DND-41 (cell line): ENCODE measurements around the gene USE1.

Experiments used
- ATAC-seq: fragments of 200-7000 bp; cut with Tn5 transposase; 3 replicates; pipeline ENCODE4 v1.9.1; 2021; ENCODE audit warnings: low read depth; ENCODE audit not compliant: insufficient read depth
- DNase-seq: peaks from one replicate; pipeline ENCODE4 v3.0.0-alpha.2; 2020
- H2AFZ ChIP-seq: 2 replicates; pipeline ENCODE4 v1.6.0; 2012; ENCODE audit warnings: low read depth, low read length
- H3K27ac ChIP-seq: 2 replicates; pipeline ENCODE4 v1.5.1; 2012; ENCODE audit warnings: low read length, inconsistent platforms
- H3K27me3 ChIP-seq: fragments of 200-600 bp; sonication (generic); 2 replicates; pipeline ENCODE4 v1.6.0; 2012; ENCODE audit warnings: low read length, mild to moderate bottlenecking, inconsistent platforms; ENCODE audit not compliant: insufficient read depth, poor library complexity
- H3K36me3 ChIP-seq: 2 replicates; pipeline ENCODE4 v1.5.1; 2012; ENCODE audit warnings: low read length, inconsistent platforms; ENCODE audit not compliant: insufficient read depth
- H3K4me1 ChIP-seq: 2 replicates; pipeline ENCODE4 v1.5.1; 2012; ENCODE audit warnings: mild to moderate bottlenecking, low read length; ENCODE audit not compliant: insufficient read depth
- H3K4me2 ChIP-seq: 2 replicates; pipeline ENCODE4 v1.6.0; 2012; ENCODE audit warnings: mild to moderate bottlenecking, moderate library complexity, low read length, inconsistent platforms; ENCODE audit not compliant: insufficient read depth
- H3K4me3 ChIP-seq, 2 experiments: fragments of 200-600 bp in 1 of 2; shearing (Covaris generic) in 1 of 2; 2 replicates each; pipeline ENCODE4 v1.5.1; 2012 to 2016; ENCODE audit warnings: inconsistent platforms in 2 of 2, low read length in 2 of 2, mild to moderate bottlenecking in 2 of 2, low read depth in 1 of 2, moderate library complexity in 1 of 2
- H3K79me2 ChIP-seq: 2 replicates; pipeline ENCODE4 v1.6.0; 2012; ENCODE audit warnings: low read length, inconsistent platforms; ENCODE audit not compliant: insufficient read depth
- H3K9ac ChIP-seq: 2 replicates; pipeline ENCODE4 v1.6.0; 2012; ENCODE audit warnings: low read depth, mild to moderate bottlenecking, inconsistent platforms, low read length, moderate library complexity
- H3K9me3 ChIP-seq: 2 replicates; pipeline ENCODE4 v1.5.1; 2012; ENCODE audit warnings: low read length, moderate library complexity, mild to moderate bottlenecking, inconsistent platforms; ENCODE audit not compliant: insufficient read depth, severe bottlenecking
- H4K20me1 ChIP-seq: 2 replicates; pipeline ENCODE4 v1.6.0; 2012; ENCODE audit warnings: low read length; ENCODE audit not compliant: insufficient read depth
- CTCF ChIP-seq: IDR thresholded peaks from 2 replicates; pipeline ENCODE4 v1.5.1; 2012; ENCODE audit warnings: borderline replicate concordance, low read length, moderate library complexity, mild to moderate bottlenecking; ENCODE audit not compliant: poor library complexity, severe bottlenecking; ENCODE audit errors: extremely low read depth
- EZH2 ChIP-seq: IDR thresholded peaks from 3 replicates; pipeline ENCODE4 v1.6.1; 2012; ENCODE audit warnings: borderline replicate concordance, low read depth, mild to moderate bottlenecking, moderate library complexity, low read length, inconsistent platforms; ENCODE audit not compliant: severe bottlenecking

The USE1 gene

DNA sequence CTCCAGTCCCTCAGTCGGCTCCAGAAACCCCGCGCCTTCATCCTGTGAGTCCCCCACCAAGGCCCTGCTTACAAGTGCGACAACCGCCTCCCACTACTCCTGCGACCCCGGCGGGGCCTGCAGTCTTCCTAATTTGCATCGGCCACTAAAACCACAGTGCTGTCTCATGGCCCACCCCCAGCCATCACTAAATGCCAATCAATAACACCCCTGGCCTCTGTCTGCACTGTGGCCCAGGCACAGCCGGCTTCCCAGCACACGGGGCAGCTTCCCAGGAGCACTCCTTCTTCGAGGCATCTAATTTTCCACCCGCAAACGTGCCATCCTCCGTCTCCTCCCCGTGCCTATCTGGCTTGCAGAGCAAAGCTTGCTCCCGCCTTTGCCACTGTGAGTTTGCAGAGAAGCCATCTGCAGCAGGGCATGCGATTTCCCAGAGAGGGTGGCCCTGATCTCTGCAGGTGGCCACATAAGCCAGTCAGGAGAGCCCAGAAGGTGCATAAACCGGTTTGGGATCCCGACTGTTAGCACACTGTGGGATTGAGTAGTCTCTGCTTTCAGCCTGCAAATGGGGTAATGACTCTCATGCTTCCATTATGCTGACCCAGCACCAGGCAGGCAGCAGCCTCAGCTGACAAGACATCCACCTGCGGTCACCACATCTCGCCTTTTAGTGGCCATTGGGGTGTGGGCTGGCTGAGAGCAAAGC, 34.0 kb upstream of the USE1 start:
- H4K20me1 ChIP-seq, result 0 out of 2 replicates have a peak, but pooled peaks cover 3% of the 10 kb centered on the region
- ATAC-seq, result no peak
- peaks cover 57% of the 10 kb centered on the region for H3K36me3 ChIP-seq
- no peaks in the 10 kb centered on the region for H3K4me1 ChIP-seq
- H2AFZ ChIP-seq, result no peak overlapping the region
- no peak overlapping the region for H3K27ac ChIP-seq
- no peak overlapping the region for H3K9ac ChIP-seq
- no peaks in the 10 kb centered on the region for H3K27me3 ChIP-seq
- no peak for TF ChIP-seq EZH2
- TF ChIP-seq CTCF, result no peak
- no peaks in the 10 kb centered on the region for H3K9me3 ChIP-seq
- H3K4me2 ChIP-seq, result no peak overlapping the region
- H3K4me3 ChIP-seq, result no peak overlapping the region
- H3K79me2 ChIP-seq, result no peaks in the 10 kb centered on the region
- DNase-seq, result no peak

GRCh38 chr19:17183271-17183761, 31.8 kb upstream of the USE1 start:
- peaks cover 63% of the 10 kb centered on the region for H3K36me3 ChIP-seq
- no peak for TF ChIP-seq CTCF
- TF ChIP-seq EZH2, result no peak
- ATAC-seq (no peak), DNase-seq (no peak)
- no peak overlapping the region for H2AFZ ChIP-seq
- no peaks in the 10 kb centered on the region for H3K27me3 ChIP-seq
- H4K20me1 ChIP-seq, result 0 out of 2 replicates have a peak, but pooled peaks cover 3% of the 10 kb centered on the region
- H3K9ac ChIP-seq, result no peak overlapping the region
- no peaks in the 10 kb centered on the region for H3K79me2 ChIP-seq
- H3K27ac ChIP-seq, result no peak overlapping the region
- H3K4me3 ChIP-seq, result no peak overlapping the region
- H3K4me1 ChIP-seq, result no peaks in the 10 kb centered on the region
- no peaks in the 10 kb centered on the region for H3K9me3 ChIP-seq
- H3K4me2 ChIP-seq, result no peak overlapping the region

DNA sequence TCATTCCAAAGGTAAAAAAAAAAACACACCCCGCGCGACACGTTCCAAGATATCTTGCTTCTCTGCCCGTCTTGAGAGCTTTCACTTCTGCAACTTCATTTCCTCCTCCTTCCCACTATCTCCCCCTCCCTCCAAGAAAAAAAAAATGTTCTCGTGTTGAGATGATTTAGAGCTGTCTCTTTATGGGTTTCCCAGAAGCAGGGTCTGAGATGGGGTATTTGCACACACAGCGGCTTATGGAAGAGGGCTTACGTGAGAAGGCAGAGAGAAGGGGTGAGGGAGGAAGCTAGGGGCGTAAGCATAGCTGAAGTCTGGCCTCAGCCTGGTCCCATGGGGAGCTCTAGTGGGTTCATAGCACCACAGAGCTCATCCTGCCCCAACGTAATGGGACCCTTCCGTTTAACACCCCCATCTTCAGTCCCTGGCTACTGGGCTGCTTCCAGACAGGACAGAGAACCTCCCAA, 31.3 kb upstream of the USE1 start:
- ATAC-seq (peak; percentile 39; the same call in 2 of the 3 replicates), DNase-seq (no peak)
- TF ChIP-seq EZH2, result no peak
- no peak for TF ChIP-seq CTCF
- Histone ChIP-seq H3K4me1 (no peaks in the 10 kb centered on the region), H3K4me3 (no peak overlapping the region), H3K4me2 (no peak overlapping the region), H3K9me3 (no peaks in the 10 kb centered on the region), H3K27me3 (no peaks in the 10 kb centered on the region), H4K20me1 (0 out of 2 replicates have a peak, but pooled peaks cover 3% of the 10 kb centered on the region), H2AFZ (no peak overlapping the region), H3K27ac (no peak overlapping the region), H3K36me3 (peaks cover 63% of the 10 kb centered on the region), H3K79me2 (no peaks in the 10 kb centered on the region), H3K9ac (no peak overlapping the region)
